Liver (tissue), 9 donors: Measurements from ENCODE around the gene MKKS. TPM values are rescaled to one million over a fixed set of nuclear protein-coding genes. Genes with fewer than 3 reads are reported as not detected.

Experiments used
- DNase-seq: peaks from one replicate; pipeline ENCODE4 v3.0.0-alpha.2; 2017; ENCODE audit warnings: low spot score
- H3K27ac ChIP-seq, 2 donors: one replicate each; pipeline ENCODE4 v1.7.0; 2013; ENCODE audit warnings: inconsistent platforms in 2 of 2, low read length in 2 of 2, control low read depth in 1 of 2, low read depth in 1 of 2, mild to moderate bottlenecking in 1 of 2
- H3K27me3 ChIP-seq, 4 donors: one replicate each; pipeline versions ENCODE4 v1.6.1 to v1.7.0; 2013; ENCODE audit warnings: low read length in 3 of 4, inconsistent platforms in 1 of 4, mild to moderate bottlenecking in 1 of 4, moderate library complexity in 1 of 4; ENCODE audit not compliant: control insufficient read depth in 4 of 4, insufficient read depth in 4 of 4
- H3K36me3 ChIP-seq, 4 donors: one replicate each; pipeline versions ENCODE4 v1.6.1 to v1.7.0; 2013; ENCODE audit warnings: low read length in 3 of 4, mild to moderate bottlenecking in 3 of 4, low read depth in 1 of 4, moderate library complexity in 1 of 4; ENCODE audit not compliant: control insufficient read depth in 4 of 4, insufficient read depth in 3 of 4
- H3K4me1 ChIP-seq, 4 donors: one replicate each; pipeline versions ENCODE4 v1.6.1 to v1.7.0; 2013; ENCODE audit warnings: low read length in 3 of 4, mild to moderate bottlenecking in 3 of 4, moderate library complexity in 1 of 4; ENCODE audit not compliant: control insufficient read depth in 4 of 4, insufficient read depth in 4 of 4
- H3K4me3 ChIP-seq, 3 donors: one replicate each; pipeline versions ENCODE4 v1.6.1 to v1.7.0; 2013; ENCODE audit warnings: low read length in 3 of 3, control low read depth in 1 of 3, low read depth in 1 of 3, mild to moderate bottlenecking in 1 of 3
- H3K9ac ChIP-seq, 2 donors: one replicate each; pipeline ENCODE4 v1.7.0; 2013; ENCODE audit warnings: low read length in 2 of 2, mild to moderate bottlenecking in 2 of 2, moderate library complexity in 2 of 2, control low read depth in 1 of 2, low read depth in 1 of 2
- H3K9me3 ChIP-seq, 4 donors: one replicate each; pipeline versions ENCODE4 v1.6.1 to v1.7.0; 2013; ENCODE audit warnings: low read length in 3 of 4; ENCODE audit not compliant: control insufficient read depth in 4 of 4
- EGR1 ChIP-seq, 2 donors: IDR thresholded peaks; 2 replicates each; pipeline ENCODE4 v1.6.1; 2016 to 2018; ENCODE audit warnings: antibody characterized with exemption in 2 of 2, low read depth in 2 of 2
- FOXA1 ChIP-seq: IDR thresholded peaks from 2 replicates; pipeline ENCODE4 v1.6.1; 2016; ENCODE audit warnings: antibody characterized with exemption
- FOXA2 ChIP-seq: IDR thresholded peaks from 2 replicates; pipeline ENCODE4 v1.6.1; 2016; ENCODE audit warnings: antibody characterized with exemption
- GABPA ChIP-seq, 2 donors: IDR thresholded peaks in 1 of 2; conservative IDR thresholded peaks in 1 of 2; 2 replicates each; pipeline ENCODE4 v1.6.1; 2016; ENCODE audit warnings: antibody characterized with exemption in 2 of 2, mild to moderate bottlenecking in 1 of 2, moderate library complexity in 1 of 2
- HNF4A ChIP-seq, 2 donors: conservative IDR thresholded peaks; 2 replicates each; pipeline ENCODE4 v1.6.1; 2016; ENCODE audit warnings: antibody characterized with exemption in 2 of 2, mild to moderate bottlenecking in 2 of 2
- HNF4G ChIP-seq: IDR thresholded peaks from 2 replicates; pipeline ENCODE4 v1.6.1; 2016; ENCODE audit warnings: antibody characterized with exemption
- JUND ChIP-seq, 2 donors: IDR thresholded peaks; 2 replicates each; pipeline ENCODE4 v1.6.1; 2016; ENCODE audit warnings: antibody characterized with exemption in 2 of 2
- NR2F2 ChIP-seq: IDR thresholded peaks from 2 replicates; pipeline ENCODE4 v1.6.1; 2016; ENCODE audit warnings: antibody characterized with exemption
- RAD21 ChIP-seq, 2 donors: IDR thresholded peaks; 2 replicates each; pipeline ENCODE4 v1.6.1; 2016; ENCODE audit warnings: antibody characterized with exemption in 2 of 2, mild to moderate bottlenecking in 2 of 2
- RXRA ChIP-seq, 2 donors: IDR thresholded peaks; 2 replicates each; pipeline ENCODE4 v1.6.1; 2017 to 2018; ENCODE audit warnings: antibody characterized with exemption in 2 of 2, mild to moderate bottlenecking in 1 of 2
- SP1 ChIP-seq: IDR thresholded peaks from 2 replicates; pipeline ENCODE4 v1.6.1; 2018; ENCODE audit warnings: antibody characterized with exemption, mild to moderate bottlenecking
- TAF1 ChIP-seq: conservative IDR thresholded peaks from 2 replicates; pipeline ENCODE4 v1.6.1; 2016; ENCODE audit warnings: antibody characterized with exemption, mild to moderate bottlenecking
- YY1 ChIP-seq: IDR thresholded peaks from 2 replicates; pipeline ENCODE4 v1.6.1; 2016; ENCODE audit warnings: antibody characterized with exemption, mild to moderate bottlenecking
- ZBTB33 ChIP-seq: IDR thresholded peaks from 2 replicates; pipeline ENCODE4 v1.6.1; 2016; ENCODE audit warnings: antibody characterized with exemption
- WGBS: extraction: QIAGEN DNeasy Blood & Tissue Kit; methylation state at CpG from one replicate; pipeline ENCODE4 v1.1.7; 2013; 5-methylcytosine and 5-hydroxymethylcytosine counted together
- polyA plus RNA-seq, 2 donors: library from polyadenylated mRNA; stranded (reverse) in 1 of 2; unstranded in 1 of 2; fragments of 200-250 nt in 1 of 2; fragments of >200 nt in 1 of 2; fragmentation: Nextera tagmentation in 1 of 2; extraction: Ambion mirVana in 1 of 2; gene quantifications; one replicate each; pipeline versions ENCODE4 v1.2.1 to v1.2.3, GENCODE V29; 2013 to 2015
- total RNA-seq, 2 donors: library from RNA; depleted of rRNA; stranded (reverse); fragments of >200 nt; gene quantifications; one replicate each; pipeline ENCODE4 v1.2.3, GENCODE V29; 2014
- TF ChIP-seq, protein P1 (sequence below): IDR thresholded peaks from 2 replicates; pipeline ENCODE4 v1.6.1; 2016; ENCODE audit warnings: antibody characterized with exemption, mild to moderate bottlenecking
- TF ChIP-seq, protein P2 (sequence below): IDR thresholded peaks from 2 replicates; pipeline ENCODE4 v1.6.1; 2016; ENCODE audit warnings: antibody characterized with exemption
- TF ChIP-seq, protein P3 (sequence below): fragments of 150-350 bp; IDR thresholded peaks from 2 replicates; pipeline ENCODE4 v1.5.1; 2017; ENCODE audit warnings: improper control_type of control experiment, low read depth, low read length; ENCODE audit not compliant: missing input control
- TF ChIP-seq, protein P4 (sequence below): IDR thresholded peaks from 2 replicates; pipeline ENCODE4 v1.6.1; 2016; ENCODE audit warnings: antibody characterized with exemption
- donor health status: healthy.
- donor health status: healthy.
- donor health status: healthy.
- donor health status: healthy.
- donor health status: healthy.

Gene MKKS
- total and polyA plus RNA-seq, 4 donors: 8.3 to 19.1 (median 14.7) TPM

GRCh38 chr20:10447028-10447427 is 13.0 kb upstream of the MKKS start:
- no peak overlapping the region for H3K4me3 ChIP-seq
- no peaks in the 10 kb centered on the region for H3K36me3 ChIP-seq
- no peak overlapping the region for H3K27ac ChIP-seq
- 15% methylated on average over 3 of the region's 3 CpGs for WGBS
- H3K9me3 ChIP-seq: no peaks in the 10 kb centered on the region
- TF ChIP-seq, protein P1, sequence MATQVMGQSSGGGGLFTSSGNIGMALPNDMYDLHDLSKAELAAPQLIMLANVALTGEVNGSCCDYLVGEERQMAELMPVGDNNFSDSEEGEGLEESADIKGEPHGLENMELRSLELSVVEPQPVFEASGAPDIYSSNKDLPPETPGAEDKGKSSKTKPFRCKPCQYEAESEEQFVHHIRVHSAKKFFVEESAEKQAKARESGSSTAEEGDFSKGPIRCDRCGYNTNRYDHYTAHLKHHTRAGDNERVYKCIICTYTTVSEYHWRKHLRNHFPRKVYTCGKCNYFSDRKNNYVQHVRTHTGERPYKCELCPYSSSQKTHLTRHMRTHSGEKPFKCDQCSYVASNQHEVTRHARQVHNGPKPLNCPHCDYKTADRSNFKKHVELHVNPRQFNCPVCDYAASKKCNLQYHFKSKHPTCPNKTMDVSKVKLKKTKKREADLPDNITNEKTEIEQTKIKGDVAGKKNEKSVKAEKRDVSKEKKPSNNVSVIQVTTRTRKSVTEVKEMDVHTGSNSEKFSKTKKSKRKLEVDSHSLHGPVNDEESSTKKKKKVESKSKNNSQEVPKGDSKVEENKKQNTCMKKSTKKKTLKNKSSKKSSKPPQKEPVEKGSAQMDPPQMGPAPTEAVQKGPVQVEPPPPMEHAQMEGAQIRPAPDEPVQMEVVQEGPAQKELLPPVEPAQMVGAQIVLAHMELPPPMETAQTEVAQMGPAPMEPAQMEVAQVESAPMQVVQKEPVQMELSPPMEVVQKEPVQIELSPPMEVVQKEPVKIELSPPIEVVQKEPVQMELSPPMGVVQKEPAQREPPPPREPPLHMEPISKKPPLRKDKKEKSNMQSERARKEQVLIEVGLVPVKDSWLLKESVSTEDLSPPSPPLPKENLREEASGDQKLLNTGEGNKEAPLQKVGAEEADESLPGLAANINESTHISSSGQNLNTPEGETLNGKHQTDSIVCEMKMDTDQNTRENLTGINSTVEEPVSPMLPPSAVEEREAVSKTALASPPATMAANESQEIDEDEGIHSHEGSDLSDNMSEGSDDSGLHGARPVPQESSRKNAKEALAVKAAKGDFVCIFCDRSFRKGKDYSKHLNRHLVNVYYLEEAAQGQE: no peak
- TF ChIP-seq JUND (IDR thresholded peaks at IDR 0.05): peak; percentile 40 to 62
- TF ChIP-seq, protein P2, sequence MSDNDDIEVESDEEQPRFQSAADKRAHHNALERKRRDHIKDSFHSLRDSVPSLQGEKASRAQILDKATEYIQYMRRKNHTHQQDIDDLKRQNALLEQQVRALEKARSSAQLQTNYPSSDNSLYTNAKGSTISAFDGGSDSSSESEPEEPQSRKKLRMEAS: no peak
- peaks cover 3 to 8% (median 5%) of the 10 kb centered on the region in 4 donors for H3K4me1 ChIP-seq
- H3K27me3 ChIP-seq: no peaks in the 10 kb centered on the region
- DNase-seq: no peak
- H3K9ac ChIP-seq: no peak overlapping the region

DNA sequence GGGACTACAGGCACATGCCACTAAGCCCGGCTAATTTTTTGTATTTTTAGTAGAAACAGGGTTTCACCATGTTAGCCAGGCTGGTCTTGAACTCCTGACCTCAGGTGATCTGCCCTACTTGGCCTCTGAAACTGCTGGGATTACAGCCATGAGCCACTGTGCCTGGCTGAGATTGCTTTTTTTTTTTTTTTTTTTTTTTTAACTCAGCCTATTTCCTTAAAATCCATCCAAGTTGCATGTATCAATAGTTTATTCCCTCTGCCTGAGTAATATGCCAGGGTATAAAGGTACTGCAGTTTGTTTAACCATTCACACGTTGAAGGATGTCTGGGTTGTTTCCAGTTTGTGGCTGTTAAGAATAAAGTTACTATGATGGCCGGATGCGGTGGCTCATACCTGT is 11.7 kb upstream of the MKKS start:
- Histone ChIP-seq H3K4me3 (no peak overlapping the region), H3K9ac (no peak overlapping the region), H3K4me1 (peaks cover 3 to 8% (median 5%) of the 10 kb centered on the region in 4 donors), H3K27ac (no peak overlapping the region), H3K9me3 (no peaks in the 10 kb centered on the region), H3K27me3 (no peaks in the 10 kb centered on the region), H3K36me3 (no peaks in the 10 kb centered on the region)
- WGBS: 69% methylated on average over 4 of the region's 4 CpGs
- TF ChIP-seq RXRA (IDR thresholded peaks at IDR 0.05): peak; percentile 52 to 64
- TF ChIP-seq RAD21 (IDR thresholded peaks at IDR 0.05): no peak
- TF ChIP-seq HNF4A (conservative IDR thresholded peaks at IDR 0.05): peak; percentile 17 to 22
- no peak for DNase-seq

DNA sequence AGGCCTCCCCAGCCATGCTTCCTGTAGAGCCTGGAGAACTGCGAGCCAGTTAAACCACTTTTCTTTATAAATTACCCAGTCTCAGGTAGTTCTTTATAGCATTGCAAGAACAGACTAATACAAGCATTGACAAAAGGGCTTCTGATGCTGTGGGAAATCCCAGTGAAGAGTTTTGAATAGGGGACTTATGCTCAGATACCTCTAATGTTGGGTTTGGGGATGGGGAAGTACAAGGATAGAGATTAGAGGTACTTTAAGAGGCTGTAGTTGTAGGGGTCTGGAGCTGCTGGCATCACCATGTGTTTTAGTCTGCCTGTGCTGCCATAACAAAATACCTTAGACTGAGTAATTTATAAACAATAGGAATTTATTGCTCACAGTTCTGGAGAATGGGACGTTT is 9.9 kb upstream of the MKKS start:
- Histone ChIP-seq H3K27me3 (no peaks in the 10 kb centered on the region), H3K9me3 (no peaks in the 10 kb centered on the region), H3K36me3 (no peaks in the 10 kb centered on the region), H3K4me3 (no peak overlapping the region), H3K27ac (no peak overlapping the region), H3K4me1 (peaks cover 3 to 8% (median 5%) of the 10 kb centered on the region in 4 donors), H3K9ac (no peak overlapping the region)
- 96% methylated on average over 2 of the region's 2 CpGs for WGBS
- no peak for DNase-seq
- TF ChIP-seq HNF4G: no peak
- TF ChIP-seq, protein P3, sequence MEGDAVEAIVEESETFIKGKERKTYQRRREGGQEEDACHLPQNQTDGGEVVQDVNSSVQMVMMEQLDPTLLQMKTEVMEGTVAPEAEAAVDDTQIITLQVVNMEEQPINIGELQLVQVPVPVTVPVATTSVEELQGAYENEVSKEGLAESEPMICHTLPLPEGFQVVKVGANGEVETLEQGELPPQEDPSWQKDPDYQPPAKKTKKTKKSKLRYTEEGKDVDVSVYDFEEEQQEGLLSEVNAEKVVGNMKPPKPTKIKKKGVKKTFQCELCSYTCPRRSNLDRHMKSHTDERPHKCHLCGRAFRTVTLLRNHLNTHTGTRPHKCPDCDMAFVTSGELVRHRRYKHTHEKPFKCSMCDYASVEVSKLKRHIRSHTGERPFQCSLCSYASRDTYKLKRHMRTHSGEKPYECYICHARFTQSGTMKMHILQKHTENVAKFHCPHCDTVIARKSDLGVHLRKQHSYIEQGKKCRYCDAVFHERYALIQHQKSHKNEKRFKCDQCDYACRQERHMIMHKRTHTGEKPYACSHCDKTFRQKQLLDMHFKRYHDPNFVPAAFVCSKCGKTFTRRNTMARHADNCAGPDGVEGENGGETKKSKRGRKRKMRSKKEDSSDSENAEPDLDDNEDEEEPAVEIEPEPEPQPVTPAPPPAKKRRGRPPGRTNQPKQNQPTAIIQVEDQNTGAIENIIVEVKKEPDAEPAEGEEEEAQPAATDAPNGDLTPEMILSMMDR: no peak
- no peak for TF ChIP-seq YY1
- TF ChIP-seq FOXA2: no peak
- no peak for TF ChIP-seq TAF1
- TF ChIP-seq EGR1 (IDR thresholded peaks at IDR 0.05; ENCODE audit: low read depth in 2 of 2): no peak
- TF ChIP-seq, protein P4, sequence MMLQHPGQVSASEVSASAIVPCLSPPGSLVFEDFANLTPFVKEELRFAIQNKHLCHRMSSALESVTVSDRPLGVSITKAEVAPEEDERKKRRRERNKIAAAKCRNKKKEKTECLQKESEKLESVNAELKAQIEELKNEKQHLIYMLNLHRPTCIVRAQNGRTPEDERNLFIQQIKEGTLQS: no peak
- no peak for TF ChIP-seq ZBTB33
- no peak for TF ChIP-seq JUND (IDR thresholded peaks at IDR 0.05)
- no peak for TF ChIP-seq FOXA1
- no peak for TF ChIP-seq SP1
- TF ChIP-seq RAD21 (IDR thresholded peaks at IDR 0.05): no peak
- no peak for TF ChIP-seq HNF4A (conservative IDR thresholded peaks at IDR 0.05)
- TF ChIP-seq, protein P2: no peak
- no peak for TF ChIP-seq NR2F2
- TF ChIP-seq GABPA (IDR thresholded peaks at IDR 0.05 in 1 of 2, conservative IDR thresholded peaks at IDR 0.05 in 1 of 2): no peak
